Activated CD8-positive, alpha-beta T cell treated with anti-CD3 and anti-CD28 coated beads for 36 hours (primary cell): ENCODE measurements around the gene LMAN1L. TPM values are rescaled to one million over a fixed set of nuclear protein-coding genes. Genes with fewer than 3 reads are reported as not detected.

Source experiments
- ATAC-seq: fragments of 200-7000 bp; cut with Tn5 transposase; one replicate; pipeline ENCODE4 v1.10.0; 2021; ENCODE audit warnings: mild to moderate bottlenecking, moderate library complexity
- CTCF ChIA-PET: fragments of 350-600 bp; sonication (Branson Sonifier 250); formaldehyde crosslinking; loops from one replicate; lab custom pipeline; 2021; ENCODE audit warnings: antibody characterized with exemption; lab: Charles Lee
- POLR2A ChIA-PET: fragments of 350-600 bp; sonication (Branson Sonifier 250); formaldehyde crosslinking; loops from one replicate; lab custom pipeline; 2021; ENCODE audit warnings: antibody characterized with exemption; lab: Charles Lee
- DNase-seq: peaks from one replicate; pipeline ENCODE4 v3.0.0-alpha.2; 2020
- H3K27ac Mint-ChIP-seq: one replicate; pipeline ENCODE4 v1.8.0; 2021; ENCODE audit warnings: mild to moderate bottlenecking, mixed read lengths
- H3K27me3 Mint-ChIP-seq: one replicate; pipeline ENCODE4 v1.8.0; 2021; ENCODE audit warnings: mixed read lengths
- H3K36me3 Mint-ChIP-seq: one replicate; pipeline ENCODE4 v1.8.0; 2021; ENCODE audit warnings: low read depth, mixed read lengths
- H3K4me1 Mint-ChIP-seq: one replicate; pipeline ENCODE4 v1.8.0; 2021; ENCODE audit warnings: low read depth, mixed read lengths
- H3K4me3 Mint-ChIP-seq: one replicate; pipeline ENCODE4 v1.8.0; 2021; ENCODE audit warnings: mild to moderate bottlenecking, moderate library complexity, mixed read lengths
- H3K9me3 Mint-ChIP-seq: one replicate; pipeline ENCODE4 v1.8.0; 2021; ENCODE audit warnings: mixed read lengths
- intact Hi-C: fragments of 100-400 bp; cut with micrococcal nuclease; formaldehyde crosslinking; loops from one replicate; pipeline ENCODE4 v1.10.0; 2022
- total RNA-seq, 2 experiments: library from RNA; stranded (reverse); gene quantifications; one replicate each; pipeline ENCODE4 v1.2.3, GENCODE V29; 2021
- TF ChIP-seq, protein P1 (sequence below): fragments of 200-600 bp; IDR thresholded peaks from one replicate; pipeline ENCODE4 v1.8.0; 2022; ENCODE audit warnings: antibody characterized with exemption, mild to moderate bottlenecking

The LMAN1L gene
- total RNA-seq, 2 experiments from 2014 or later = 0.11 TPM; not detected in 1

- H3K4me3 Mint-ChIP-seq = no peak overlapping the region
- H3K27me3 Mint-ChIP-seq = no peaks in the 10 kb centered on the region
- no peaks in the 10 kb centered on the region for H3K9me3 Mint-ChIP-seq
- TF ChIP-seq, protein P1, sequence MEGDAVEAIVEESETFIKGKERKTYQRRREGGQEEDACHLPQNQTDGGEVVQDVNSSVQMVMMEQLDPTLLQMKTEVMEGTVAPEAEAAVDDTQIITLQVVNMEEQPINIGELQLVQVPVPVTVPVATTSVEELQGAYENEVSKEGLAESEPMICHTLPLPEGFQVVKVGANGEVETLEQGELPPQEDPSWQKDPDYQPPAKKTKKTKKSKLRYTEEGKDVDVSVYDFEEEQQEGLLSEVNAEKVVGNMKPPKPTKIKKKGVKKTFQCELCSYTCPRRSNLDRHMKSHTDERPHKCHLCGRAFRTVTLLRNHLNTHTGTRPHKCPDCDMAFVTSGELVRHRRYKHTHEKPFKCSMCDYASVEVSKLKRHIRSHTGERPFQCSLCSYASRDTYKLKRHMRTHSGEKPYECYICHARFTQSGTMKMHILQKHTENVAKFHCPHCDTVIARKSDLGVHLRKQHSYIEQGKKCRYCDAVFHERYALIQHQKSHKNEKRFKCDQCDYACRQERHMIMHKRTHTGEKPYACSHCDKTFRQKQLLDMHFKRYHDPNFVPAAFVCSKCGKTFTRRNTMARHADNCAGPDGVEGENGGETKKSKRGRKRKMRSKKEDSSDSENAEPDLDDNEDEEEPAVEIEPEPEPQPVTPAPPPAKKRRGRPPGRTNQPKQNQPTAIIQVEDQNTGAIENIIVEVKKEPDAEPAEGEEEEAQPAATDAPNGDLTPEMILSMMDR = no peak
- ChIA-PET CTCF (interaction anchor here (0.8 kb wide), 1 partner anchor 81 kb away, joined by 3 read pairs; no protein-coding TSS in a partner anchor), POLR2A (interaction anchor here (1.0 to 1.6 kb wide), 2 partner anchors 20 to 52 kb away, joined by 3 to 4 read pairs; no protein-coding TSS in a partner anchor)
- intact Hi-C loops = no loop called here
- H3K27ac Mint-ChIP-seq = no peak overlapping the region
- ATAC-seq (no peak), DNase-seq (no peak)
- peaks cover 9% of the 10 kb centered on the region for H3K4me1 Mint-ChIP-seq
- peaks cover 21% of the 10 kb centered on the region for H3K36me3 Mint-ChIP-seq
Measured at GRCh38 chr15:74850393-74850792, 37.8 kb downstream of the LMAN1L start.

DNA sequence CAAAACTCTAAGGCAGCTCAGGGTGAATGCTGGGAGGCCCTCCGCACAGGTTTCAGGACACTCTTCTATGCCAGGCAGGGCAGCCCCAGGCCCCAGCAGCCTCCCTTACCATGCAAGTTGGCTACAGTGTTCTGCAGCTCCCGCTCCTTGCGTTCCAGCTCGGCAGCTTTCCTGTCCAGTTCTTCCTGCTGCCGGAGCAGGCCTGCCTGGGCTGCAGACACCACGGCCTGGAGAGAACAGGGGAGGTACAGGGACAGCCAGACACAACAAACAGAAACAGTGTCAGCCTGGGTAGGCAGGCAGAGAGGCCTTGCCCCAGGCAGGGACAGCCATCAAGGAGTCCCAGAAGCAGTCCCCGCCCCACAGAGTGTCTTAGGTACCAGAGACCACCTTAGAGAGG is 39.3 kb downstream of the LMAN1L start:
- ATAC-seq = no peak

DNA sequence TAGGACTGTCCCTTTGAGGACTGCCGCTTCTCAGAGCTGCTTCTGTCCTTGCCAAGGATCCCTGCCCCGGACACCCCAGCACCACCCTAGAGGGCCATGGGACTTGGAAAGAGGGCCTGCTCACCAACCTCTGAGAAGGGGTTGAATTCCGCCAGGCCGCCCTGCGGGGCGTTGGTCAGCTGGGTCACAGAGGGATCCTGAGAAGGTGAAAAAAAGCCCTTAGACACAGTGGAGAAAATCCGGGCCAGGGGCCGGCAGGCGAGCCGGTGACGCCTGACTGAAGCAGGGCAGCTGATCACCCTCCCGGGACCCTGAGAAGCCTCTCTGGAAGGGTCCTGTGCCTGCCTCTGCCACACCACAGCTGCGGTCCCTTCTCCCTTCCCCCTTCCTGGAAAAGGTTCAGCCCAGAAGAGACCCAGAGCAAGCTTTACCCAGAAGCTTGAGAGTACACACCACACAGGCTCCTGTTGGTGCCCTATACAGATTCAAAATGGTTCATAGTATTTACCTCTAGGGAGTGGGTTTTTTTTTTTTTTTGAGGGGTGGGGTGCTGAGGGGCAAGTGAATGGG is 41.9 kb downstream of the LMAN1L start:
- no peak for ATAC-seq
- TF ChIP-seq, protein P1 = no peak
- ChIA-PET POLR2A (interaction anchor here (1.4 to 1.5 kb wide), 2 partner anchors 14 to 44 kb away, joined by 4 to 6 read pairs; no protein-coding TSS in a partner anchor), CTCF (interaction anchor here (0.9 to 4.2 kb wide), 5 partner anchors 10 to 223 kb away, joined by 3 to 14 read pairs (median 4); no protein-coding TSS in a partner anchor)
- Mint-ChIP-seq H3K27ac (no peak overlapping the region), H3K27me3 (no peaks in the 10 kb centered on the region), H3K36me3 (peaks cover 13% of the 10 kb centered on the region), H3K4me1 (peaks cover 28% of the 10 kb centered on the region), H3K4me3 (no peak overlapping the region), H3K9me3 (no peaks in the 10 kb centered on the region)
- intact Hi-C loops = no loop called here
- DNase-seq = no peak

More for the DNA sequence above, 39.3 kb downstream of the LMAN1L start:
- Mint-ChIP-seq H3K27ac (no peak overlapping the region), H3K36me3 (peaks cover 15% of the 10 kb centered on the region), H3K4me1 (peaks cover 5% of the 10 kb centered on the region), H3K9me3 (no peaks in the 10 kb centered on the region), H3K4me3 (no peak overlapping the region), H3K27me3 (no peaks in the 10 kb centered on the region)
- ChIA-PET CTCF (interaction anchor here (0.8 to 1.5 kb wide), 2 partner anchors 18 to 81 kb away, joined by 3 to 4 read pairs; no protein-coding TSS in a partner anchor), POLR2A (interaction anchor here (1.0 to 1.6 kb wide), 2 partner anchors 8 to 50 kb away, joined by 3 to 4 read pairs; no protein-coding TSS in a partner anchor)
- DNase-seq = no peak
- TF ChIP-seq, protein P1 = no peak
- intact Hi-C loops = no loop called here

GRCh38 chr15:74855857-74856256 is 43.2 kb downstream of the LMAN1L start:
- POLR2A ChIA-PET = interaction anchor here (0.7 to 0.8 kb wide), 2 partner anchors 8 to 12 kb away, joined by 3 to 5 read pairs; partner anchors contain the start of gene ULK3
- H3K27me3 Mint-ChIP-seq = no peaks in the 10 kb centered on the region
- CTCF ChIA-PET = interaction anchor here (0.9 to 4.2 kb wide), 2 partner anchors 11 to 46 kb away, joined by 5 to 14 read pairs; no protein-coding TSS in a partner anchor
- DNase-seq = no peak
- H3K4me1 Mint-ChIP-seq = peaks cover 32% of the 10 kb centered on the region
- ATAC-seq = no peak
- TF ChIP-seq, protein P1 = no peak
- H3K4me3 Mint-ChIP-seq = no peak overlapping the region
- peaks cover 10% of the 10 kb centered on the region for H3K36me3 Mint-ChIP-seq
- H3K9me3 Mint-ChIP-seq = no peaks in the 10 kb centered on the region
- intact Hi-C loops = no loop called here
- peak overlapping the region; percentile 37 for H3K27ac Mint-ChIP-seq

GRCh38 chr15:74856537-74856936 is 43.9 kb downstream of the LMAN1L start:
- ChIA-PET POLR2A (interaction anchor here (0.7 to 1.9 kb wide), 3 partner anchors 9 to 13 kb away, joined by 3 to 5 read pairs (median 4); partner anchors contain the start of gene ULK3), CTCF (interaction anchor here (4.2 kb wide), 1 partner anchor 45 kb away, joined by 14 read pairs; no protein-coding TSS in a partner anchor)
- H3K4me3 Mint-ChIP-seq = no peak overlapping the region
- H3K9me3 Mint-ChIP-seq = no peaks in the 10 kb centered on the region
- H3K27me3 Mint-ChIP-seq = no peaks in the 10 kb centered on the region
- peaks cover 32% of the 10 kb centered on the region for H3K4me1 Mint-ChIP-seq
- ATAC-seq = no peak
- peak overlapping the region; percentile 84 for H3K27ac Mint-ChIP-seq
- peaks cover 10% of the 10 kb centered on the region for H3K36me3 Mint-ChIP-seq
- no peak for DNase-seq
- intact Hi-C loops = no loop called here
- TF ChIP-seq, protein P1 = no peak
